GM21576 (cell line): ENCODE results near the gene C1QTNF5.

Source experiments
- ATAC-seq: cut with Tn5 transposase; IDR thresholded peaks from one replicate; pipeline ENCODE4 v1.9.1; 2021; ENCODE audit warnings: mild to moderate bottlenecking, moderate library complexity; ENCODE audit not compliant: unreplicated experiment

C1QTNF5 gene

DNA sequence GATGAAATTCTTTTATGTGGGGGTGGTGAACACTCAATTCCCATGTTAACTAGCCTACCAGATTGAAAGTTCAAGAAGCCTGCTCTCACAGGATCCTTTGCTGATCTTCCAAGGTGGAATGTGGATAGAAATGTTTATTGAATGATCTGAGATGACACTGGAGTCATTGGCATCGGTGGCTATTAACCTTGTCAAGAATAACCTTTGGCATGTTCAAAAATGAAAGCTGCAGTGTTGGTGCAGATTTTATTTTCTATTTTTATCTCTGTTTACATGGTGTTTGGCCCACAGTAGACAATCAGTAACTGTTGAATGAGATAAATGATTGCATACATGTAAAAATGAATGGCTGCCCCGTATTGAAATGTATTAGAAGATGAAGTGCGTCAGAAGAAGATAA is 42.7 kb downstream of the C1QTNF5 start:
- no peak for ATAC-seq

DNA sequence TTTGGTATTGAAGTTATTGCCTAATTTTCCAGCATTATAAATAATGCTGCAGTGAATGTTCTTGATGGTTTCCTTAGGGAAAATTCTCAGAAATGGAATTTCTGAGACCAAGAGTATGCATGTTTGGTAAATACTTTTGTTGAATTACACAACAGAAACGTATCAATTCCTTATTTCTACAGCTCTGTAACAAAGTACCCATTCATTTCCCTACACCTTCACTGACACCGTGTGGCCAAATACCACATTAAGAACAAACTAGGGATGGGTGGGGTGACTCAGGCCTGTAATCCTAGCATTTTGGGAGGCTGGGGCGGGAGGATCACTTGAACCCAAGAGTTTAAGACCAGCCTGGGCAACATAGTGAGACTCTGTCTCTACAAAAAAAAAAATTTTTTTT is 45.5 kb downstream of the C1QTNF5 start:
- no peak for ATAC-seq

DNA sequence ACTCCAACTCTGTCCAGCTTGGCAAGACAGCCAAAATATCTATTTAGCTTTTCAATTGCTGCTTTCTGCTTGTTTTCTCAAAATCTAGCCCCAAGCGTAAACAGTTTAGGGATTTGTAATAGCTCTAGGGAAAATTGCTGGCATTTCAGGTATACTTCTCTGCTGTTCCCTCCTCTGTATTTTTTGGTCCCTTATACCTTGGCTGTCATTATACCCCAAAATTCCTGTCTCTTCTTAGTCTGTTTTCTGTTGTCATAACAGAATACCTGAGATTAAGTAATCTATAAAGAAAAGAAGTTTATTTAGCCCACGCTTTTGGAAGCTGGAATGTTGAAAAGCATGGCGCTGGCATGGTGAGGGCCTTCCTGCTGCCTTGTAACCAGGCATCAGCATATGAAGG is 47.2 kb downstream of the C1QTNF5 start:
- ATAC-seq: no peak

DNA sequence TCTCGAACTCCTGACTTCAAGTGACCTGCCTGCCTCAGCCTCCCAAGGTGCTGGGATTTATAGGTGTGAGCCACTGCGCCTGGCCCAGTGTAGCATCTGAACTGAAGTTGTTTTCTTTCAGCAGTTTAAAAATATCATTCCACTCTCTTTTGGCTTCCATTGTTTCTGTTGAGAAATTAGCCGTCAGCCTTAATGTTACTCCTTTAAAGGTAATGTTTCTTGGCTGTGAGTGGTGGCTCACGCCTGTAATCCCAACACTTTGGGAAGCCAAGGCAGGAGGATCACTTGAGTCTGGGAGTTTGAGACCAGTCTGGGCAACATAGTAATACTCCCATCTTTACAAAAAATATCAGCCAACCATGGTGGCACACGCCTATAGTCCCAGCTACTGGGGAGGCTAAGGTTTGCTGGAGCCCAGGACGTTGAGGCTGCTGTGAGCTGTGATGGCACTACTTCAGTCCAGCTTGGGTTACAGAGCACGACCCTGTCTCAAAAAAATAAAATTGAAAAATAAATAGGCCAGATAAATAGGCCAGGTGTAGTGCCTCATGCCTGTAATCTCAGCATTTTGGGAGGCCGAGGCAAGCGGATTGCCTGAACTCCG is 49.7 kb downstream of the C1QTNF5 start:
- ATAC-seq: no peak
